Brain microvascular endothelial cell (primary cell): ENCODE data around the gene KIF1A.

Source experiments
- DNase-seq: peaks from one replicate; pipeline ENCODE4 v3.0.0-alpha.2; 2020
- H3K27ac ChIP-seq: fragments of 250-450 bp; sonication (Bioruptor Pico); 2 replicates; pipeline ENCODE4 v1.5.1; 2020; ENCODE audit warnings: mild to moderate bottlenecking, moderate library complexity
- H3K27me3 ChIP-seq: fragments of 250-450 bp; sonication (Bioruptor Pico); replicated peaks from 2 replicates; pipeline ENCODE4 v1.5.1; 2020; ENCODE audit warnings: mild to moderate bottlenecking
- H3K36me3 ChIP-seq: fragments of 250-450 bp; sonication (Bioruptor Pico); replicated peaks from 2 replicates; pipeline ENCODE4 v1.5.1; 2020; ENCODE audit warnings: mild to moderate bottlenecking
- H3K4me3 ChIP-seq: 2 replicates; pipeline ENCODE4 v1.5.1; 2011; ENCODE audit warnings: low read depth, mild to moderate bottlenecking, control low read depth, low read length, moderate library complexity
- CTCF ChIP-seq: IDR thresholded peaks from 2 replicates; pipeline ENCODE4 v1.5.1; 2011; ENCODE audit warnings: low read depth, mild to moderate bottlenecking, moderate library complexity, low read length, control low read depth, inconsistent platforms; ENCODE audit errors: missing control alignments
- in situ Hi-C: cut with HindIII; loops from 2 replicates; pipeline ENCODE4 v1.10.0; 2017; ENCODE audit warnings: low sequenced_read_pairs, low pct_ligation_motif_present

The KIF1A gene

GRCh38 chr2:240746671-240747070 lies 73.3 kb downstream of the KIF1A start:
- Histone ChIP-seq H3K36me3 (no peaks in the 10 kb centered on the region), H3K27ac (no peak overlapping the region), H3K27me3 (no peaks in the 10 kb centered on the region), H3K4me3 (no peak overlapping the region)
- in situ Hi-C loops: no loop called here
- no peak for TF ChIP-seq CTCF
- no peak for DNase-seq

- no peak overlapping the region for H3K4me3 ChIP-seq
- H3K27me3 ChIP-seq: no peaks in the 10 kb centered on the region
- H3K27ac ChIP-seq: no peak overlapping the region
- in situ Hi-C loops: no loop called here
- DNase-seq: no peak
- H3K36me3 ChIP-seq: no peaks in the 10 kb centered on the region
- no peak for TF ChIP-seq CTCF
These were observed 74.1 kb downstream of the KIF1A start for GRCh38 chr2:240745962-240746361.

- DNase-seq: no peak
- Histone ChIP-seq H3K27me3 (no peaks in the 10 kb centered on the region), H3K27ac (no peak overlapping the region), H3K4me3 (no peak overlapping the region), H3K36me3 (no peaks in the 10 kb centered on the region)
- TF ChIP-seq CTCF: no peak
- in situ Hi-C loops: no loop called here
These were observed 74.6 kb downstream of the KIF1A start for GRCh38 chr2:240745456-240745855.

- Histone ChIP-seq H3K27me3 (no peaks in the 10 kb centered on the region), H3K36me3 (no peaks in the 10 kb centered on the region), H3K27ac (no peak overlapping the region), H3K4me3 (no peak overlapping the region)
- in situ Hi-C loops: no loop called here
- no peak for DNase-seq
- TF ChIP-seq CTCF: no peak
These were observed 77.4 kb downstream of the KIF1A start for GRCh38 chr2:240742602-240743095.

- Histone ChIP-seq H3K27ac (no peak overlapping the region), H3K36me3 (no peaks in the 10 kb centered on the region), H3K4me3 (no peak overlapping the region), H3K27me3 (no peaks in the 10 kb centered on the region)
- in situ Hi-C loops: no loop called here
- no peak for TF ChIP-seq CTCF
- no peak for DNase-seq
These were observed 78.9 kb downstream of the KIF1A start for GRCh38 chr2:240741091-240741490.

- no peak overlapping the region for H3K27ac ChIP-seq
- no peak overlapping the region for H3K4me3 ChIP-seq
- no peak for TF ChIP-seq CTCF
- no peaks in the 10 kb centered on the region for H3K27me3 ChIP-seq
- H3K36me3 ChIP-seq: no peaks in the 10 kb centered on the region
- in situ Hi-C loops: no loop called here
- no peak for DNase-seq
These were observed 80.2 kb downstream of the KIF1A start for GRCh38 chr2:240739797-240740196.
